GM21528 (cell line): ENCODE data around the gene GRK5.
"Not testable (repeated sequence)": the region's sequence is repeated elsewhere in the genome, so short reads cannot be mapped to it uniquely, and the experiment has no call there.

Experiments used
- ATAC-seq: cut with Tn5 transposase; IDR thresholded peaks from one replicate; pipeline ENCODE4 v1.9.1; 2021; ENCODE audit warnings: mild to moderate bottlenecking, moderate library complexity; ENCODE audit not compliant: unreplicated experiment, low FRiP score

The GRK5 gene

GRCh38 chr10:119461380-119461779 is 254.0 kb downstream of the GRK5 start:
- no peak for ATAC-seq

- no peak for ATAC-seq
Measured at GRCh38 chr10:119461923-119462322, 254.6 kb downstream of the GRK5 start.

GRCh38 chr10:119462773-119463172 is 255.4 kb downstream of the GRK5 start:
- ATAC-seq: no peak

GRCh38 chr10:119463195-119463594 is 255.8 kb downstream of the GRK5 start:
- ATAC-seq: not testable (repeated sequence)

GRCh38 chr10:119465085-119465484 is 257.7 kb downstream of the GRK5 start:
- ATAC-seq: no peak

GRCh38 chr10:119466076-119466475 is 258.7 kb downstream of the GRK5 start:
- no peak for ATAC-seq

GRCh38 chr10:119466655-119467054 is 259.3 kb downstream of the GRK5 start:
- ATAC-seq: no peak

- ATAC-seq: no peak
Measured at GRCh38 chr10:119468542-119469324, 261.4 kb downstream of the GRK5 start.

GRCh38 chr10:119469325-119469707 is 261.9 kb downstream of the GRK5 start:
- no peak for ATAC-seq

GRCh38 chr10:119469846-119470245 is 262.5 kb downstream of the GRK5 start:
- no peak for ATAC-seq

GRCh38 chr10:119470920-119471702 is 263.7 kb downstream of the GRK5 start:
- ATAC-seq: no peak

- no peak for ATAC-seq
Measured at GRCh38 chr10:119473771-119474170, 266.4 kb downstream of the GRK5 start.

- no peak for ATAC-seq
Measured at GRCh38 chr10:119474606-119475005, 267.2 kb downstream of the GRK5 start.

GRCh38 chr10:119477444-119477843 is 270.1 kb downstream of the GRK5 start:
- peak; percentile 43 for ATAC-seq

GRCh38 chr10:119478111-119478802 is 270.9 kb downstream of the GRK5 start:
- ATAC-seq: peak; percentile 71

- no peak for ATAC-seq
Measured at GRCh38 chr10:119478811-119479341, 271.5 kb downstream of the GRK5 start.

- no peak for ATAC-seq
Measured at GRCh38 chr10:119479532-119479931, 272.2 kb downstream of the GRK5 start.

- ATAC-seq: no peak
Measured at GRCh38 chr10:119480667-119481066, 273.3 kb downstream of the GRK5 start.

- no peak for ATAC-seq
Measured at GRCh38 chr10:119481781-119482426, 274.5 kb downstream of the GRK5 start.

GRCh38 chr10:119483001-119483400 is 275.6 kb downstream of the GRK5 start:
- ATAC-seq: no peak
